Measurements from ENCODE around the gene CRTAP. TPM values are rescaled to one million over a fixed set of nuclear protein-coding genes. Genes with fewer than 3 reads are reported as not detected.

The CRTAP gene
- total RNA-seq, 1 experiment from 2014 or later = 99.3 TPM

DNA sequence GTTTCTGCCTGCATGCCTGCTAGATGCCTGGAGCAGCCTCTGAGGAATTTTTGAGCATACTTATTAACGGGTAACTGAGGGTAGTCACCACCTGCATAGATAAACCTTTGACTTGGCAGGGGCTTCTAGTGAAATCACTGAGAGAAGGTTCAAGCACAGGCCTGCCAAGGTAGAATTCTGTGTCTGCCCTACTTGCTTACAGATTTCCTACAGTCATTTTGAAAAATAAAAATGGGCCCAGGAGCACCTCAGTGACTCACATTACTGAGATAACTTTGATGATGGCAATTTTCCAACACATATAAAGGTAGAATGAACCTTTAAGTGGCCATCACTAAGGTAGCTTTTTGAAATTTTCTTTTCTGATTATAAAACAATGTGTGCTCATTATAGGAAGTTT is 10.8 kb downstream of the CRTAP start:
- no peak for TF ChIP-seq SIN3A (IDR thresholded peaks at IDR 0.05; ENCODE audit: borderline replicate concordance, insufficient read depth, low read depth, low read length)
- TF ChIP-seq, protein P1, sequence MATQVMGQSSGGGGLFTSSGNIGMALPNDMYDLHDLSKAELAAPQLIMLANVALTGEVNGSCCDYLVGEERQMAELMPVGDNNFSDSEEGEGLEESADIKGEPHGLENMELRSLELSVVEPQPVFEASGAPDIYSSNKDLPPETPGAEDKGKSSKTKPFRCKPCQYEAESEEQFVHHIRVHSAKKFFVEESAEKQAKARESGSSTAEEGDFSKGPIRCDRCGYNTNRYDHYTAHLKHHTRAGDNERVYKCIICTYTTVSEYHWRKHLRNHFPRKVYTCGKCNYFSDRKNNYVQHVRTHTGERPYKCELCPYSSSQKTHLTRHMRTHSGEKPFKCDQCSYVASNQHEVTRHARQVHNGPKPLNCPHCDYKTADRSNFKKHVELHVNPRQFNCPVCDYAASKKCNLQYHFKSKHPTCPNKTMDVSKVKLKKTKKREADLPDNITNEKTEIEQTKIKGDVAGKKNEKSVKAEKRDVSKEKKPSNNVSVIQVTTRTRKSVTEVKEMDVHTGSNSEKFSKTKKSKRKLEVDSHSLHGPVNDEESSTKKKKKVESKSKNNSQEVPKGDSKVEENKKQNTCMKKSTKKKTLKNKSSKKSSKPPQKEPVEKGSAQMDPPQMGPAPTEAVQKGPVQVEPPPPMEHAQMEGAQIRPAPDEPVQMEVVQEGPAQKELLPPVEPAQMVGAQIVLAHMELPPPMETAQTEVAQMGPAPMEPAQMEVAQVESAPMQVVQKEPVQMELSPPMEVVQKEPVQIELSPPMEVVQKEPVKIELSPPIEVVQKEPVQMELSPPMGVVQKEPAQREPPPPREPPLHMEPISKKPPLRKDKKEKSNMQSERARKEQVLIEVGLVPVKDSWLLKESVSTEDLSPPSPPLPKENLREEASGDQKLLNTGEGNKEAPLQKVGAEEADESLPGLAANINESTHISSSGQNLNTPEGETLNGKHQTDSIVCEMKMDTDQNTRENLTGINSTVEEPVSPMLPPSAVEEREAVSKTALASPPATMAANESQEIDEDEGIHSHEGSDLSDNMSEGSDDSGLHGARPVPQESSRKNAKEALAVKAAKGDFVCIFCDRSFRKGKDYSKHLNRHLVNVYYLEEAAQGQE (IDR thresholded peaks at IDR 0.05; ENCODE audit: insufficient read depth in 1 of 2, low read depth in 2 of 2, low read length in 1 of 2) = no peak
- TF ChIP-seq, protein P2, sequence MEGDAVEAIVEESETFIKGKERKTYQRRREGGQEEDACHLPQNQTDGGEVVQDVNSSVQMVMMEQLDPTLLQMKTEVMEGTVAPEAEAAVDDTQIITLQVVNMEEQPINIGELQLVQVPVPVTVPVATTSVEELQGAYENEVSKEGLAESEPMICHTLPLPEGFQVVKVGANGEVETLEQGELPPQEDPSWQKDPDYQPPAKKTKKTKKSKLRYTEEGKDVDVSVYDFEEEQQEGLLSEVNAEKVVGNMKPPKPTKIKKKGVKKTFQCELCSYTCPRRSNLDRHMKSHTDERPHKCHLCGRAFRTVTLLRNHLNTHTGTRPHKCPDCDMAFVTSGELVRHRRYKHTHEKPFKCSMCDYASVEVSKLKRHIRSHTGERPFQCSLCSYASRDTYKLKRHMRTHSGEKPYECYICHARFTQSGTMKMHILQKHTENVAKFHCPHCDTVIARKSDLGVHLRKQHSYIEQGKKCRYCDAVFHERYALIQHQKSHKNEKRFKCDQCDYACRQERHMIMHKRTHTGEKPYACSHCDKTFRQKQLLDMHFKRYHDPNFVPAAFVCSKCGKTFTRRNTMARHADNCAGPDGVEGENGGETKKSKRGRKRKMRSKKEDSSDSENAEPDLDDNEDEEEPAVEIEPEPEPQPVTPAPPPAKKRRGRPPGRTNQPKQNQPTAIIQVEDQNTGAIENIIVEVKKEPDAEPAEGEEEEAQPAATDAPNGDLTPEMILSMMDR (IDR thresholded peaks at IDR 0.05) = no peak
- no peak for TF ChIP-seq TCF7L2 (IDR thresholded peaks at IDR 0.05; ENCODE audit: low read depth, low read length)
- no peak for TF ChIP-seq POLR2AphosphoS5 (IDR thresholded peaks at IDR 0.05; ENCODE audit: low read depth, low read length)
- POLR2A ChIA-PET = interaction anchor here (0.7 kb wide), 1 partner anchor 58 kb away, joined by 21 read pairs; no protein-coding TSS in a partner anchor
- in situ Hi-C loops (cut with HindIII; ENCODE audit: low pct_unique_long_range_greater_than_20kb, low sequenced_read_pairs) = no loop called here
- Histone ChIP-seq H3K4me1 (ENCODE audit: control insufficient read depth, insufficient read depth, low read length) (no peaks in the 10 kb centered on the region), H3K36me3 (ENCODE audit: control insufficient read depth, insufficient read depth, low read length) (peaks cover 3% of the 10 kb centered on the region), H3K9me3 (ENCODE audit: control insufficient read depth, insufficient read depth, low read depth, low read length) (no peaks in the 10 kb centered on the region), H3K27me3 (ENCODE audit: control insufficient read depth, insufficient read depth, low read length) (no peaks in the 10 kb centered on the region), H3K4me3 (ENCODE audit: low read depth in 2 of 2, low read length in 2 of 2) (no peak overlapping the region), H3K27ac (ENCODE audit: low read length) (no peak overlapping the region)
- CTCF ChIA-PET = no interaction called here
- no peak for ATAC-seq
- intact Hi-C loops (cut with micrococcal nuclease; ENCODE audit: unreplicated experiment) = no loop called here
- DNase-seq (ENCODE audit: low read depth, low spot score) = no peak
- BruUV-seq (replicated peaks) = no TSS peak

DNA sequence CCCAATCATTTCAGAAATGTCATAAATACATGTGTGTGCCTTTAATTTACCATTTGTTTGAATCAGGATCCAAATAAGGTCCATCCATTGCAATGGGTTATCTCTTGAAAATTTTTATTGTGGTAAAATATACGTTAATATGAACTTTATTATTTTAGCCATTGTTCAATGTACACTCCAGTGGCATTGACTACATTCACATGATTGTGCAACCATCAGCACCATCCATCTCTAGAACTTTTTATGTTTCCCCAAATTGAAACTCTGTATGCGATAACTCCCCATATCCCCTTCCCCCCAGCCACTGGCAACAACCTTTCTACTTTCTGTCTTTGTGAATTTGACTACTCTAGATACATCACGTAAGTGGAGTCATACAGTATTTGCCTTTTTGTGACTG is 12.0 kb downstream of the CRTAP start:
- intact Hi-C loops (cut with micrococcal nuclease; ENCODE audit: unreplicated experiment) (no loop called here), in situ Hi-C loops (cut with HindIII; ENCODE audit: low pct_unique_long_range_greater_than_20kb, low sequenced_read_pairs) (no loop called here)
- ChIA-PET CTCF (no interaction called here), POLR2A (no interaction called here)
- no peak for DNase-seq (ENCODE audit: low read depth, low spot score)
- ATAC-seq = no peak
- H3K27ac ChIP-seq (ENCODE audit: low read length) = no peak overlapping the region
- peaks cover 3% of the 10 kb centered on the region for H3K36me3 ChIP-seq (ENCODE audit: control insufficient read depth, insufficient read depth, low read length)
- no peaks in the 10 kb centered on the region for H3K27me3 ChIP-seq (ENCODE audit: control insufficient read depth, insufficient read depth, low read length)
- no peaks in the 10 kb centered on the region for H3K9me3 ChIP-seq (ENCODE audit: control insufficient read depth, insufficient read depth, low read depth, low read length)
- no peak overlapping the region for H3K4me3 ChIP-seq (ENCODE audit: low read depth in 2 of 2, low read length in 2 of 2)
- no peaks in the 10 kb centered on the region for H3K4me1 ChIP-seq (ENCODE audit: control insufficient read depth, insufficient read depth, low read length)
- BruUV-seq (replicated peaks) = no TSS peak
- TF ChIP-seq, protein P2 (IDR thresholded peaks at IDR 0.05) = no peak
- no peak for TF ChIP-seq TCF7L2 (IDR thresholded peaks at IDR 0.05; ENCODE audit: low read depth, low read length)
- TF ChIP-seq, protein P1 (IDR thresholded peaks at IDR 0.05; ENCODE audit: insufficient read depth in 1 of 2, low read depth in 2 of 2, low read length in 1 of 2) = no peak
- no peak for TF ChIP-seq SIN3A (IDR thresholded peaks at IDR 0.05; ENCODE audit: borderline replicate concordance, insufficient read depth, low read depth, low read length)
- no peak for TF ChIP-seq POLR2AphosphoS5 (IDR thresholded peaks at IDR 0.05; ENCODE audit: low read depth, low read length)
